K562 (cell line): ENCODE results near the gene MEFV.

Source experiments
- CREBBP ChIP-seq: IDR thresholded peaks from one replicate; pipeline ENCODE4 v1.6.1; 2012; ENCODE audit warnings: low read depth, mild to moderate bottlenecking, control low read depth, inconsistent platforms, low read length
- CTCF ChIP-seq, 3 experiments: IDR thresholded peaks in 2 of 3; conservative IDR thresholded peaks in 1 of 3; 2 replicates each; pipeline ENCODE4 v1.5.1; 2011 to 2012; ENCODE audit warnings: low read length in 3 of 3, mild to moderate bottlenecking in 3 of 3, control low read depth in 2 of 3, improper control_type of control experiment in 1 of 3, inconsistent platforms in 1 of 3, low read depth in 1 of 3, mixed read lengths in 1 of 3, moderate library complexity in 1 of 3; ENCODE audit not compliant: insufficient read depth in 2 of 3
- MYBL2 ChIP-seq, 2 experiments: fragments of 450-650 bp in 1 of 2; sonication (generic) in 1 of 2; formaldehyde crosslinking in 1 of 2; IDR thresholded peaks; 2 replicates each; pipeline versions ENCODE4 v1.6.1 to v1.8.1; 2017 to 2022; ENCODE audit warnings: borderline replicate concordance in 1 of 2, inconsistent platforms in 1 of 2, low read depth in 1 of 2, mild to moderate bottlenecking in 1 of 2, missing genetic modification reagents in 1 of 2, moderate library complexity in 1 of 2
- NFIC ChIP-seq: fragments of 450-650 bp; IDR thresholded peaks from 2 replicates; pipeline ENCODE4 v1.6.1; 2017; ENCODE audit warnings: mild to moderate bottlenecking, inconsistent platforms
- NR2C2 ChIP-seq, 2 experiments: fragments of 200-800 bp in 1 of 2; sonication (Bioruptor generic) in 1 of 2; sonication (generic) in 1 of 2; formaldehyde crosslinking in 1 of 2; IDR thresholded peaks; 2 replicates each; pipeline versions ENCODE4 v1.6.1 to v1.8.0; 2016 to 2022; ENCODE audit warnings: mild to moderate bottlenecking in 1 of 2, missing compliant biosample characterization in 1 of 2, missing genetic modification characterization in 1 of 2, missing genetic modification reagents in 1 of 2
- PHF8 ChIP-seq: fragments of 200-600 bp; sonication (generic); IDR thresholded peaks from 2 replicates; pipeline ENCODE4 v1.6.1; 2012; ENCODE audit warnings: mixed run types, mild to moderate bottlenecking, inconsistent platforms, low read length, moderate library complexity, borderline replicate concordance
- PKNOX1 ChIP-seq: fragments of 450-650 bp; IDR thresholded peaks from 2 replicates; pipeline ENCODE4 v1.6.1; 2016
- POLR2A ChIP-seq: fragments of 450-650 bp; conservative IDR thresholded peaks from 2 replicates; pipeline ENCODE4 v1.6.1; 2016
- POLR2AphosphoS5 ChIP-seq: IDR thresholded peaks from 2 replicates; pipeline ENCODE4 v1.6.1; 2011; ENCODE audit warnings: mild to moderate bottlenecking, low read depth, low read length, moderate library complexity; ENCODE audit not compliant: control insufficient read depth, insufficient read depth
- SETDB1 ChIP-seq: IDR thresholded peaks from one replicate; pipeline ENCODE4 v1.6.1; 2012; ENCODE audit warnings: low read length, control low read depth, inconsistent platforms
- TCF7L2 ChIP-seq: fragments of 150-350 bp; IDR thresholded peaks from 2 replicates; pipeline ENCODE4 v1.6.1; 2016; ENCODE audit warnings: low read depth, mild to moderate bottlenecking, low read length, moderate library complexity
- ZBTB34 ChIP-seq: fragments of 250-450 bp; sonication (Bioruptor Pico); IDR thresholded peaks from 2 replicates; pipeline ENCODE4 v1.8.0; 2021; ENCODE audit warnings: mild to moderate bottlenecking, moderate library complexity
- ZNF644 ChIP-seq: fragments of 200-800 bp; sonication (Bioruptor generic); IDR thresholded peaks from 2 replicates; pipeline ENCODE4 v1.6.1; 2016; ENCODE audit warnings: low read depth, missing genetic modification characterization, missing compliant biosample characterization

GRCh38 chr16:3292604-3293003 lies 36.2 kb upstream of the MEFV start:
- no peak for TF ChIP-seq NR2C2 (CRISPR knock-in tag; IDR thresholded peaks at IDR 0.05)
- no peak for TF ChIP-seq NR2C2 (tag; IDR thresholded peaks at IDR 0.05)
- TF ChIP-seq POLR2A, result no peak
- no peak for TF ChIP-seq ZBTB34
- no peak for TF ChIP-seq MYBL2 (IDR thresholded peaks at IDR 0.05; ENCODE audit: low read depth)
- no peak for TF ChIP-seq MYBL2 (CRISPR knock-in tag; IDR thresholded peaks at IDR 0.05; ENCODE audit: borderline replicate concordance)
- TF ChIP-seq CREBBP, result no peak
- no peak for TF ChIP-seq NFIC
- TF ChIP-seq ZNF644 (tag), result no peak
- no peak for TF ChIP-seq CTCF (IDR thresholded peaks at IDR 0.05 in 2 of 3, conservative IDR thresholded peaks at IDR 0.05 in 1 of 3; ENCODE audit: insufficient read depth in 2 of 3, low read depth in 1 of 3, low read length in 3 of 3)
- TF ChIP-seq SETDB1, result no peak
- TF ChIP-seq TCF7L2, result no peak
- no peak for TF ChIP-seq PHF8
- no peak for TF ChIP-seq PKNOX1
- TF ChIP-seq POLR2AphosphoS5, result no peak
